ENCODE measurements around the gene MAP2K2.

DNA sequence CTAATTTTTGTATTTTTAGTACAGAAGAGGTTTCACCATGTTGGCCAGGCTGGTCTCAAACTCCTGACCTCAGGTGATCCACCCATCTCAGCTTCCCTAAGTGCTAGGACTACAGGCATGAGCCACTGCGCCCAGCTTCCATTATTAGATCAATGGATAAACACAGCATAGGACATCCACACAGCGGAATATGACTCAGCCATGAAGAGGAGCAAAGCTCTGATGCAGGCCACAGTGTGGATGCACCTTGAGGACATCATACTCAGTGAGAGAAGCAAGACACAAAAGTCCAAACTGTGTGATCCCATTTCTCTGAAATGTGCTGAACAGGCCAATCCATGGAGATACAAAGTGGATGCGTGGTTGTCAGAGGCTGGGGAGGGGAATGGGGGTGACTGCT is 52.3 kb downstream of the MAP2K2 start:
- TF ChIP-seq, protein P1, sequence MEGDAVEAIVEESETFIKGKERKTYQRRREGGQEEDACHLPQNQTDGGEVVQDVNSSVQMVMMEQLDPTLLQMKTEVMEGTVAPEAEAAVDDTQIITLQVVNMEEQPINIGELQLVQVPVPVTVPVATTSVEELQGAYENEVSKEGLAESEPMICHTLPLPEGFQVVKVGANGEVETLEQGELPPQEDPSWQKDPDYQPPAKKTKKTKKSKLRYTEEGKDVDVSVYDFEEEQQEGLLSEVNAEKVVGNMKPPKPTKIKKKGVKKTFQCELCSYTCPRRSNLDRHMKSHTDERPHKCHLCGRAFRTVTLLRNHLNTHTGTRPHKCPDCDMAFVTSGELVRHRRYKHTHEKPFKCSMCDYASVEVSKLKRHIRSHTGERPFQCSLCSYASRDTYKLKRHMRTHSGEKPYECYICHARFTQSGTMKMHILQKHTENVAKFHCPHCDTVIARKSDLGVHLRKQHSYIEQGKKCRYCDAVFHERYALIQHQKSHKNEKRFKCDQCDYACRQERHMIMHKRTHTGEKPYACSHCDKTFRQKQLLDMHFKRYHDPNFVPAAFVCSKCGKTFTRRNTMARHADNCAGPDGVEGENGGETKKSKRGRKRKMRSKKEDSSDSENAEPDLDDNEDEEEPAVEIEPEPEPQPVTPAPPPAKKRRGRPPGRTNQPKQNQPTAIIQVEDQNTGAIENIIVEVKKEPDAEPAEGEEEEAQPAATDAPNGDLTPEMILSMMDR (IDR thresholded peaks at IDR 0.05 in 8 of 11, conservative IDR thresholded peaks at IDR 0.05 in 3 of 11), result no peak
- TF ChIP-seq POLR2A (IDR thresholded peaks at IDR 0.05), result no peak
